Esophagus muscularis mucosa (tissue), 4 donors: ENCODE data around the gene NCAM1. TPM values are rescaled to one million over a fixed set of nuclear protein-coding genes. Genes with fewer than 3 reads are reported as not detected.

Source experiments
- DNase-seq: peaks from one replicate; pipeline ENCODE4 v3.0.0-alpha.2; 2017; ENCODE audit errors: extremely low spot score
- H3K27ac ChIP-seq, 4 donors: fragments of 200-600 bp; sonication (generic); replicated peaks in 1 of 4; 1 replicate in 3 of 4; 2 replicates in 1 of 4; pipeline ENCODE4 v1.5.1; 2016 to 2019; ENCODE audit warnings: mild to moderate bottlenecking in 1 of 4
- H3K27me3 ChIP-seq, 4 donors: fragments of 200-600 bp; sonication (generic); one replicate each; pipeline versions ENCODE4 v1.5.1 to v1.6.0; 2016 to 2019
- H3K36me3 ChIP-seq, 4 donors: fragments of 200-600 bp; sonication (generic); one replicate each; pipeline ENCODE4 v1.5.1; 2016 to 2019
- H3K4me1 ChIP-seq, 4 donors: fragments of 200-600 bp; sonication (generic); one replicate each; pipeline ENCODE4 v1.5.1; 2016 to 2019
- H3K4me3 ChIP-seq, 4 donors: fragments of 200-600 bp; sonication (generic); 1 replicate in 2 of 4; 2 replicates in 2 of 4; pipeline ENCODE4 v1.5.1; 2016 to 2019; ENCODE audit warnings: mild to moderate bottlenecking in 4 of 4, moderate library complexity in 1 of 4
- H3K9me3 ChIP-seq, 4 donors: fragments of 200-600 bp; sonication (generic); 1 replicate in 3 of 4; 2 replicates in 1 of 4; pipeline ENCODE4 v1.5.1; 2016 to 2019
- CTCF ChIP-seq, 3 experiments: fragments of 200-600 bp in 2 of 3; fragments of 450-650 bp in 1 of 3; sonication (generic) in 2 of 3; IDR thresholded peaks; one replicate each; pipeline ENCODE4 v1.5.1; 2017 to 2019; ENCODE audit warnings: antibody characterized with exemption in 3 of 3, mild to moderate bottlenecking in 2 of 3, moderate library complexity in 1 of 3
- EP300 ChIP-seq: sonication (generic); formaldehyde crosslinking; IDR thresholded peaks from one replicate; pipeline ENCODE4 v1.6.1; 2017; ENCODE audit warnings: antibody characterized with exemption
- POLR2A ChIP-seq: fragments of 450-650 bp; IDR thresholded peaks from one replicate; pipeline ENCODE4 v1.6.1; 2017; ENCODE audit warnings: antibody characterized with exemption, moderate library complexity, mild to moderate bottlenecking, low read depth
- POLR2AphosphoS5 ChIP-seq, 2 donors: sonication (generic); formaldehyde crosslinking; IDR thresholded peaks; one replicate each; pipeline ENCODE4 v1.6.1; 2017; ENCODE audit warnings: antibody characterized with exemption in 2 of 2
- WGBS: methylation state at CpG from one replicate; pipeline ENCODE4 v1.1.5; 2018; 5-methylcytosine and 5-hydroxymethylcytosine counted together
- intact Hi-C: fragments of 100-400 bp; cut with DNase I; formaldehyde crosslinking; loops from one replicate; pipeline ENCODE4 v1.15.1; 2023
- total RNA-seq, 4 donors: library from RNA; depleted of rRNA; stranded (reverse); fragments of >200 nt; gene quantifications; one replicate each; pipeline versions ENCODE4 v1.1.0 to v1.2.1, GENCODE V29; 2016

NCAM1 gene
- total RNA-seq, 4 donors from 2014 or later, result 83.5 to 161 (median 95.2) TPM

GRCh38 chr11:113153847-113154246 lies 192.6 kb downstream of the NCAM1 start:
- no peak for DNase-seq
- TF ChIP-seq EP300, result no peak
- no peak for TF ChIP-seq CTCF (IDR thresholded peaks at IDR 0.05)
- TF ChIP-seq POLR2A, result no peak
- TF ChIP-seq POLR2AphosphoS5 (IDR thresholded peaks at IDR 0.05), result no peak

GRCh38 chr11:113159988-113160807 lies 199.0 kb downstream of the NCAM1 start:
- intact Hi-C loops, result no loop called here
- Histone ChIP-seq H3K27me3 (no peaks in the 10 kb centered on the region), H3K9me3 (no peaks in the 10 kb centered on the region), H3K36me3 (no peaks in the 10 kb centered on the region), H3K4me3 (no peak overlapping the region), H3K4me1 (peaks cover 26 to 39% (median 34%) of the 10 kb centered on the region in 4 donors), H3K27ac (peak overlapping the region in 1 of 4 donors; percentile 0)
- no peak for DNase-seq
- WGBS, result 69% methylated on average over 6 of the region's 7 CpGs
- TF ChIP-seq POLR2AphosphoS5 (IDR thresholded peaks at IDR 0.05) (no peak), EP300 (no peak), CTCF (IDR thresholded peaks at IDR 0.05) (no peak), POLR2A (no peak)

More at GRCh38 chr11:113153847-113154246, 192.6 kb downstream of the NCAM1 start:
- H3K27me3 ChIP-seq, result no peaks in the 10 kb centered on the region
- peak overlapping the region in 1 of 4 donors; percentile 1 for H3K27ac ChIP-seq
- WGBS, result 69% methylated on average over 2 of the region's 2 CpGs
- no peaks in the 10 kb centered on the region for H3K9me3 ChIP-seq
- H3K4me3 ChIP-seq, result no peak overlapping the region
- H3K36me3 ChIP-seq, result no peaks in the 10 kb centered on the region
- intact Hi-C loops, result no loop called here
- H3K4me1 ChIP-seq, result peaks cover 9 to 17% (median 12%) of the 10 kb centered on the region in 4 donors

- Histone ChIP-seq H3K9me3 (no peaks in the 10 kb centered on the region), H3K27ac (peak overlapping the region in 1 of 4 donors; percentile 0), H3K4me1 (peaks cover 26 to 39% (median 34%) of the 10 kb centered on the region in 4 donors), H3K27me3 (no peaks in the 10 kb centered on the region), H3K36me3 (no peaks in the 10 kb centered on the region), H3K4me3 (no peak overlapping the region)
- WGBS, result 83% methylated on average over 6 of the region's 6 CpGs
- TF ChIP-seq EP300 (no peak), POLR2A (no peak), CTCF (IDR thresholded peaks at IDR 0.05) (no peak), POLR2AphosphoS5 (IDR thresholded peaks at IDR 0.05) (no peak)
- intact Hi-C loops, result no loop called here
- no peak for DNase-seq
Measured at GRCh38 chr11:113160808-113161124, 199.5 kb downstream of the NCAM1 start.

- Histone ChIP-seq H3K36me3 (no peaks in the 10 kb centered on the region), H3K27ac (peak overlapping the region in 1 of 4 donors; percentile 64), H3K4me1 (peaks cover 26 to 39% (median 34%) of the 10 kb centered on the region in 4 donors), H3K9me3 (no peaks in the 10 kb centered on the region), H3K27me3 (no peaks in the 10 kb centered on the region), H3K4me3 (no peak overlapping the region)
- intact Hi-C loops, result no loop called here
- DNase-seq, result no peak
- no peak for TF ChIP-seq POLR2AphosphoS5 (IDR thresholded peaks at IDR 0.05)
- TF ChIP-seq EP300, result no peak
- TF ChIP-seq CTCF (IDR thresholded peaks at IDR 0.05), result no peak
- no peak for TF ChIP-seq POLR2A
- WGBS, result 47% methylated on average over 5 of the region's 5 CpGs
Measured at GRCh38 chr11:113161711-113162591, 200.7 kb downstream of the NCAM1 start.
